Measurements from ENCODE around the gene VLDLR. TPM values are rescaled to one million over a fixed set of nuclear protein-coding genes. Genes with fewer than 3 reads are reported as not detected.

The VLDLR gene
- total RNA-seq, 1 experiment from 2014 or later, result 5.0 TPM

- Mint-ChIP-seq H3K27me3 (ENCODE audit: insufficient read depth, unreplicated experiment) (no peaks in the 10 kb centered on the region), H3K4me1 (ENCODE audit: insufficient read depth, unreplicated experiment) (no peaks in the 10 kb centered on the region), H3K9me3 (ENCODE audit: unreplicated experiment) (no peaks in the 10 kb centered on the region), H3K36me3 (ENCODE audit: insufficient read depth, unreplicated experiment) (no peaks in the 10 kb centered on the region), H3K4me3 (ENCODE audit: unreplicated experiment) (no peak overlapping the region), H3K27ac (ENCODE audit: low read depth, unreplicated experiment) (no peak overlapping the region)
- ChIA-PET POLR2A (no interaction called here), CTCF (interaction anchor here (0.6 kb wide), 1 partner anchor 288 kb away, joined by 3 read pairs; no protein-coding TSS in a partner anchor)
- no TSS peak for BruUV-seq (replicated peaks)
- DNase-seq (ENCODE audit: unreplicated experiment), result no peak
- TF ChIP-seq, protein P1, sequence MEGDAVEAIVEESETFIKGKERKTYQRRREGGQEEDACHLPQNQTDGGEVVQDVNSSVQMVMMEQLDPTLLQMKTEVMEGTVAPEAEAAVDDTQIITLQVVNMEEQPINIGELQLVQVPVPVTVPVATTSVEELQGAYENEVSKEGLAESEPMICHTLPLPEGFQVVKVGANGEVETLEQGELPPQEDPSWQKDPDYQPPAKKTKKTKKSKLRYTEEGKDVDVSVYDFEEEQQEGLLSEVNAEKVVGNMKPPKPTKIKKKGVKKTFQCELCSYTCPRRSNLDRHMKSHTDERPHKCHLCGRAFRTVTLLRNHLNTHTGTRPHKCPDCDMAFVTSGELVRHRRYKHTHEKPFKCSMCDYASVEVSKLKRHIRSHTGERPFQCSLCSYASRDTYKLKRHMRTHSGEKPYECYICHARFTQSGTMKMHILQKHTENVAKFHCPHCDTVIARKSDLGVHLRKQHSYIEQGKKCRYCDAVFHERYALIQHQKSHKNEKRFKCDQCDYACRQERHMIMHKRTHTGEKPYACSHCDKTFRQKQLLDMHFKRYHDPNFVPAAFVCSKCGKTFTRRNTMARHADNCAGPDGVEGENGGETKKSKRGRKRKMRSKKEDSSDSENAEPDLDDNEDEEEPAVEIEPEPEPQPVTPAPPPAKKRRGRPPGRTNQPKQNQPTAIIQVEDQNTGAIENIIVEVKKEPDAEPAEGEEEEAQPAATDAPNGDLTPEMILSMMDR (IDR thresholded peaks at IDR 0.05; ENCODE audit: unreplicated experiment), result no peak
- intact Hi-C loops (cut with micrococcal nuclease), result no loop called here
Measured at GRCh38 chr9:2634153-2634552, 12.6 kb downstream of the VLDLR start.

DNA sequence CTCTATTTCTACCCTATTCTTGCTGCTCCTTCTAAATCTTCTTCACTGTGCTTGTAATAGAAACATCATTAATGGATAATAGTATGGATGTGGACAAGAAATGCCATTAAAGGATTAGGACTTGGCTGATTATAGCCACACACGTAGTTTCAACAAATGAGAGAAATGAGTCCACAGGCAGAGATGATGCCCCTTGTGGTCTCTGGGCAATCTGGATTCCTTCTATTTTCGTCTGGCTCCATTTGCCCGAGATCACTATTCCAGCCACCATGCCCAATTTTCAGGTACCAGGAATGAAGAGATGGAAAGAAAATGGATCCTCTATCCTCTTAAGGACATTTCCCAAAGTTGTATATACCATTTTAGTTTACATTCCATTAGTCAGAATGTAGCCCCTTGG lies 13.2 kb downstream of the VLDLR start:
- CTCF ChIA-PET, result no interaction called here
- no peak overlapping the region for H3K4me3 Mint-ChIP-seq (ENCODE audit: unreplicated experiment)
- TF ChIP-seq, protein P1 (IDR thresholded peaks at IDR 0.05; ENCODE audit: unreplicated experiment), result no peak

GRCh38 chr9:2635922-2636321 lies 14.3 kb downstream of the VLDLR start:
- TF ChIP-seq, protein P1 (IDR thresholded peaks at IDR 0.05; ENCODE audit: unreplicated experiment), result no peak
- Mint-ChIP-seq H3K27me3 (ENCODE audit: insufficient read depth, unreplicated experiment) (no peaks in the 10 kb centered on the region), H3K27ac (ENCODE audit: low read depth, unreplicated experiment) (no peak overlapping the region), H3K4me3 (ENCODE audit: unreplicated experiment) (no peak overlapping the region), H3K36me3 (ENCODE audit: insufficient read depth, unreplicated experiment) (no peaks in the 10 kb centered on the region), H3K9me3 (ENCODE audit: unreplicated experiment) (no peaks in the 10 kb centered on the region), H3K4me1 (ENCODE audit: insufficient read depth, unreplicated experiment) (no peaks in the 10 kb centered on the region)
- ChIA-PET CTCF (no interaction called here), POLR2A (no interaction called here)
- intact Hi-C loops (cut with micrococcal nuclease), result no loop called here
- DNase-seq (ENCODE audit: unreplicated experiment), result no peak
- BruUV-seq (replicated peaks), result no TSS peak

More for the DNA sequence above, 13.2 kb downstream of the VLDLR start:
- Mint-ChIP-seq H3K27me3 (ENCODE audit: insufficient read depth, unreplicated experiment) (no peaks in the 10 kb centered on the region), H3K36me3 (ENCODE audit: insufficient read depth, unreplicated experiment) (no peaks in the 10 kb centered on the region), H3K4me1 (ENCODE audit: insufficient read depth, unreplicated experiment) (no peaks in the 10 kb centered on the region), H3K27ac (ENCODE audit: low read depth, unreplicated experiment) (no peak overlapping the region), H3K9me3 (ENCODE audit: unreplicated experiment) (no peaks in the 10 kb centered on the region)
- no TSS peak for BruUV-seq (replicated peaks)
- POLR2A ChIA-PET, result no interaction called here
- intact Hi-C loops (cut with micrococcal nuclease), result no loop called here
- no peak for DNase-seq (ENCODE audit: unreplicated experiment)

GRCh38 chr9:2637390-2637789 lies 15.8 kb downstream of the VLDLR start:
- ChIA-PET CTCF (interaction anchor here (1.4 kb wide), 1 partner anchor 8 kb away, joined by 3 read pairs; no protein-coding TSS in a partner anchor), POLR2A (no interaction called here)
- BruUV-seq (replicated peaks), result no TSS peak
- Mint-ChIP-seq H3K27ac (ENCODE audit: low read depth, unreplicated experiment) (no peak overlapping the region), H3K9me3 (ENCODE audit: unreplicated experiment) (no peaks in the 10 kb centered on the region), H3K36me3 (ENCODE audit: insufficient read depth, unreplicated experiment) (no peaks in the 10 kb centered on the region), H3K4me3 (ENCODE audit: unreplicated experiment) (no peak overlapping the region), H3K27me3 (ENCODE audit: insufficient read depth, unreplicated experiment) (no peaks in the 10 kb centered on the region), H3K4me1 (ENCODE audit: insufficient read depth, unreplicated experiment) (no peaks in the 10 kb centered on the region)
- TF ChIP-seq, protein P1 (IDR thresholded peaks at IDR 0.05; ENCODE audit: unreplicated experiment), result no peak
- intact Hi-C loops (cut with micrococcal nuclease), result no loop called here
- DNase-seq (ENCODE audit: unreplicated experiment), result no peak

Measured in MCF 10A (cell line).